Adrenal gland (tissue), 5 donors: ENCODE data around the gene FIGLA.

Experiments used
- CTCF ChIP-seq, 6 experiments: fragments of 450-650 bp in 4 of 6; fragments of 200-600 bp in 2 of 6; sonication (generic) in 1 of 6; IDR thresholded peaks; 1 replicate in 5 of 6; 2 replicates in 1 of 6; pipeline versions ENCODE4 v1.5.1 to v1.8.0; 2016 to 2021; ENCODE audit warnings: antibody characterized with exemption in 6 of 6, mild to moderate bottlenecking in 2 of 6, moderate library complexity in 1 of 6
- POLR2A ChIP-seq, 2 donors: fragments of 450-650 bp; IDR thresholded peaks; one replicate each; pipeline ENCODE4 v1.6.1; 2017; ENCODE audit warnings: antibody characterized with exemption in 2 of 2, mild to moderate bottlenecking in 2 of 2, moderate library complexity in 1 of 2
- donor health status: DM: no; HTN: no; CAD: no.

- TF ChIP-seq CTCF (IDR thresholded peaks at IDR 0.05) (no peak), POLR2A (IDR thresholded peaks at IDR 0.05) (no peak)
Observed at GRCh38 chr2:70730730-70731129, 59.7 kb downstream of the FIGLA start.
